Neural crest cell (in vitro differentiated cells): ENCODE results near the gene ARHGAP26. TPM values are rescaled to one million over a fixed set of nuclear protein-coding genes. Genes with fewer than 3 reads are reported as not detected.
A peak's percentile ranks its signal among the peaks of the same experiment; 100 is the strongest.

ENCODE experiments used
- DNase-seq: peaks from one replicate; pipeline ENCODE4 v3.0.0; 2021; ENCODE audit warnings: low read depth, mixed read lengths, low spot score
- H3K27ac Mint-ChIP-seq: one replicate; pipeline ENCODE4 v1.8.0; 2021; ENCODE audit warnings: mild to moderate bottlenecking, mixed read lengths; ENCODE audit not compliant: unreplicated experiment
- H3K27me3 Mint-ChIP-seq: 2 replicates; pipeline ENCODE4 v1.8.0; 2021; ENCODE audit warnings: low read depth, mild to moderate bottlenecking, mixed read lengths
- H3K36me3 Mint-ChIP-seq: 2 replicates; pipeline ENCODE4 v1.8.0; 2021; ENCODE audit warnings: low read depth, mild to moderate bottlenecking, mixed read lengths
- H3K4me1 Mint-ChIP-seq: 2 replicates; pipeline ENCODE4 v1.8.0; 2021; ENCODE audit warnings: mixed read lengths
- H3K4me3 Mint-ChIP-seq: one replicate; pipeline ENCODE4 v1.8.0; 2021; ENCODE audit warnings: mild to moderate bottlenecking, mixed read lengths
- H3K9me3 Mint-ChIP-seq: 2 replicates; pipeline ENCODE4 v1.8.0; 2021; ENCODE audit warnings: mixed read lengths
- CTCF ChIP-seq: fragments of 200-600 bp; sonication (generic); conservative IDR thresholded peaks from 2 replicates; pipeline ENCODE4 v1.5.0; 2021; ENCODE audit warnings: antibody characterized with exemption, mild to moderate bottlenecking
- total RNA-seq: library from RNA; stranded (reverse); gene quantifications from 2 replicates; pipeline ENCODE4 v1.2.1, GENCODE V29; 2021

ARHGAP26 gene
- total RNA-seq, 1 donor from 2014 or later, result 5.5 TPM

GRCh38 chr5:143138839-143139238 is 368.7 kb downstream of the ARHGAP26 start:
- DNase-seq, result no peak
- Mint-ChIP-seq H3K36me3 (no peaks in the 10 kb centered on the region), H3K4me1 (peaks cover 15% of the 10 kb centered on the region), H3K4me3 (no peak overlapping the region), H3K27me3 (no peaks in the 10 kb centered on the region), H3K9me3 (no peaks in the 10 kb centered on the region), H3K27ac (no peak overlapping the region)
- TF ChIP-seq CTCF, result no peak

- Mint-ChIP-seq H3K36me3 (no peaks in the 10 kb centered on the region), H3K9me3 (no peaks in the 10 kb centered on the region), H3K27ac (no peak overlapping the region), H3K4me1 (peaks cover 9% of the 10 kb centered on the region), H3K4me3 (no peak overlapping the region), H3K27me3 (no peaks in the 10 kb centered on the region)
- no peak for DNase-seq
- TF ChIP-seq CTCF, result no peak
Measured at GRCh38 chr5:143139585-143139984, 369.4 kb downstream of the ARHGAP26 start.

GRCh38 chr5:143140492-143141203 is 370.5 kb downstream of the ARHGAP26 start:
- no peak for DNase-seq
- no peak overlapping the region for H3K27ac Mint-ChIP-seq
- no peak overlapping the region for H3K4me3 Mint-ChIP-seq
- H3K4me1 Mint-ChIP-seq, result peaks cover 8% of the 10 kb centered on the region
- no peaks in the 10 kb centered on the region for H3K36me3 Mint-ChIP-seq
- no peaks in the 10 kb centered on the region for H3K27me3 Mint-ChIP-seq
- no peaks in the 10 kb centered on the region for H3K9me3 Mint-ChIP-seq
- TF ChIP-seq CTCF, result no peak

GRCh38 chr5:143141652-143142051 is 371.5 kb downstream of the ARHGAP26 start:
- no peaks in the 10 kb centered on the region for H3K27me3 Mint-ChIP-seq
- TF ChIP-seq CTCF, result no peak
- H3K4me1 Mint-ChIP-seq, result no peaks in the 10 kb centered on the region
- H3K4me3 Mint-ChIP-seq, result no peak overlapping the region
- no peaks in the 10 kb centered on the region for H3K9me3 Mint-ChIP-seq
- H3K27ac Mint-ChIP-seq, result peak overlapping the region; percentile 54
- no peaks in the 10 kb centered on the region for H3K36me3 Mint-ChIP-seq
- no peak for DNase-seq

GRCh38 chr5:143142596-143143435 is 372.6 kb downstream of the ARHGAP26 start:
- H3K36me3 Mint-ChIP-seq, result no peaks in the 10 kb centered on the region
- no peak overlapping the region for H3K4me3 Mint-ChIP-seq
- H3K4me1 Mint-ChIP-seq, result no peaks in the 10 kb centered on the region
- TF ChIP-seq CTCF, result no peak
- H3K9me3 Mint-ChIP-seq, result no peaks in the 10 kb centered on the region
- H3K27me3 Mint-ChIP-seq, result no peaks in the 10 kb centered on the region
- H3K27ac Mint-ChIP-seq, result no peak overlapping the region
- DNase-seq, result no peak
